ENCODE data around the gene MNT. TPM values are rescaled to one million over a fixed set of nuclear protein-coding genes. Genes with fewer than 3 reads are reported as not detected.

The MNT gene
- polyA plus RNA-seq, 12 donors = 9.5 to 26.0 (median 14.5) TPM; not detected in 1

GRCh38 chr17:2397247-2398171 lies 3.4 kb downstream of the MNT start:
- DNase-seq = no peak

- peak; percentile 89 for DNase-seq
Measured at GRCh38 chr17:2396568-2397246, 4.2 kb downstream of the MNT start.

- DNase-seq = no peak
Measured at GRCh38 chr17:2396192-2396567, 4.7 kb downstream of the MNT start.

- DNase-seq = no peak
Measured at GRCh38 chr17:2395258-2396181, 5.3 kb downstream of the MNT start.

- DNase-seq = no peak
Measured at GRCh38 chr17:2394775-2395201, 6.1 kb downstream of the MNT start.

- DNase-seq = no peak
Measured at GRCh38 chr17:2393954-2394749, 6.7 kb downstream of the MNT start.

- DNase-seq = peak; percentile 90
Measured at GRCh38 chr17:2393174-2393953, 7.5 kb downstream of the MNT start.

GRCh38 chr17:2392252-2393173 lies 8.3 kb downstream of the MNT start:
- DNase-seq = peak; percentile 91

GRCh38 chr17:2391597-2392251 lies 9.1 kb downstream of the MNT start:
- no peak for DNase-seq

- peak; percentile 84 for DNase-seq
Measured at GRCh38 chr17:2390199-2390836, 10.5 kb downstream of the MNT start.

- DNase-seq = no peak
Measured at GRCh38 chr17:2388683-2389055, 12.2 kb downstream of the MNT start.

GRCh38 chr17:2388020-2388682 lies 12.7 kb downstream of the MNT start:
- DNase-seq = no peak

- DNase-seq = no peak
Measured at GRCh38 chr17:2387086-2388019, 13.5 kb downstream of the MNT start.

- DNase-seq = no peak
Measured at GRCh38 chr17:2386400-2387085, 14.3 kb downstream of the MNT start.

Measured in muscle of arm (tissue), 12 donors.